Upper lobe of left lung (tissue), 4 donors: Measurements from ENCODE around the gene FCER1G.

Source experiments
- POLR2A ChIP-seq, 4 donors: fragments of 450-650 bp; IDR thresholded peaks; one replicate each; pipeline ENCODE4 v1.5.1; 2016 to 2017; ENCODE audit warnings: antibody characterized with exemption in 4 of 4, mild to moderate bottlenecking in 2 of 4
- TF ChIP-seq, protein P1 (sequence below), 6 experiments: fragments of 450-650 bp in 4 of 6; fragments of 200-600 bp in 2 of 6; sonication (generic) in 2 of 6; IDR thresholded peaks; one replicate each; pipeline ENCODE4 v1.5.1; 2016 to 2019; ENCODE audit warnings: antibody characterized with exemption in 6 of 6

DNA sequence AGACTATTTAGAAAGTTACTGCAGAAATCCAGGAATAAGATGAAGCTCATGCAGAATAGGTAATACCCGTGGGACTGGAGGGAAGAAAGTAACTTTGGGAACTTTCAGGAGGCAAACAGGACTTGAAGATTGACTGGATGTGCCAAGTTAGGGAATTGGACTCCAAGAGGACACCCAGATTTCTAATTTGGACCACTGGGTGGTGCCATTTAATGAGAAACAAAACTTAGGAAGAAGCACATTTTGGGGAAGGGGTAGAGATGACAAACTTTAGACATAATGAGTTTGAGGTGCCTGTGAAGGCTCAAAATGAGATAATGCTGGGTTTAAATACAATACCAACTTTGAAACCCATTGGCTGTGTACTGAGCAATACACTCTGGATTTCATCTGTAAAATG lies 34.5 kb upstream of the FCER1G start:
- TF ChIP-seq, protein P1, sequence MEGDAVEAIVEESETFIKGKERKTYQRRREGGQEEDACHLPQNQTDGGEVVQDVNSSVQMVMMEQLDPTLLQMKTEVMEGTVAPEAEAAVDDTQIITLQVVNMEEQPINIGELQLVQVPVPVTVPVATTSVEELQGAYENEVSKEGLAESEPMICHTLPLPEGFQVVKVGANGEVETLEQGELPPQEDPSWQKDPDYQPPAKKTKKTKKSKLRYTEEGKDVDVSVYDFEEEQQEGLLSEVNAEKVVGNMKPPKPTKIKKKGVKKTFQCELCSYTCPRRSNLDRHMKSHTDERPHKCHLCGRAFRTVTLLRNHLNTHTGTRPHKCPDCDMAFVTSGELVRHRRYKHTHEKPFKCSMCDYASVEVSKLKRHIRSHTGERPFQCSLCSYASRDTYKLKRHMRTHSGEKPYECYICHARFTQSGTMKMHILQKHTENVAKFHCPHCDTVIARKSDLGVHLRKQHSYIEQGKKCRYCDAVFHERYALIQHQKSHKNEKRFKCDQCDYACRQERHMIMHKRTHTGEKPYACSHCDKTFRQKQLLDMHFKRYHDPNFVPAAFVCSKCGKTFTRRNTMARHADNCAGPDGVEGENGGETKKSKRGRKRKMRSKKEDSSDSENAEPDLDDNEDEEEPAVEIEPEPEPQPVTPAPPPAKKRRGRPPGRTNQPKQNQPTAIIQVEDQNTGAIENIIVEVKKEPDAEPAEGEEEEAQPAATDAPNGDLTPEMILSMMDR (IDR thresholded peaks at IDR 0.05), result peak in 1 of 6 experiments; percentile 22
- TF ChIP-seq POLR2A (IDR thresholded peaks at IDR 0.05), result no peak
